ENCODE results near the gene P2RX4. TPM values are rescaled to one million over a fixed set of nuclear protein-coding genes. Genes with fewer than 3 reads are reported as not detected.

The P2RX4 gene
- total and polyA plus RNA-seq, 9 of the 15 experiments (the other 6 are each of a cell fraction or from before 2014, with no cell fraction given) = 6.6 to 21.5 (median 11.7) TPM

- no peak for TF ChIP-seq RCOR1 (IDR thresholded peaks at IDR 0.05; ENCODE audit: borderline replicate concordance in 1 of 2, low read depth in 2 of 2, low read length in 2 of 2)
Observed at GRCh38 chr12:121172145-121172544, 37.8 kb upstream of the P2RX4 start (continued).

- no peaks in the 10 kb centered on the region for H3K27me3 ChIP-seq (ENCODE audit: control insufficient read depth in 2 of 2, insufficient read depth in 2 of 2, low read length in 2 of 2)
- 51% methylated on average over 15 of the region's 16 CpGs for WGBS (ENCODE audit: insufficient coverage, low coverage, missing lambda C conversion rate)
- FAIRE-seq = peak; percentile 74
- TF ChIP-seq MLX (CRISPR knock-in tag; conservative IDR thresholded peaks at IDR 0.05) = no peak
- no peak for TF ChIP-seq EZH2 (IDR thresholded peaks at IDR 0.05; ENCODE audit: borderline replicate concordance, low read depth, low read length)
- no peak for TF ChIP-seq NFE2L1 (tag; IDR thresholded peaks at IDR 0.05; ENCODE audit: borderline replicate concordance, low read depth)
- TF ChIP-seq ZC3H8 (IDR thresholded peaks at IDR 0.05) = no peak
- TF ChIP-seq ZNF408 (CRISPR knock-in tag; IDR thresholded peaks at IDR 0.05; ENCODE audit: low read depth) = no peak
- peak; percentile 72 for TF ChIP-seq JUN (IDR thresholded peaks at IDR 0.05; ENCODE audit: borderline replicate concordance, low read depth, low read length)
- no peak for TF ChIP-seq JUN (CRISPR knock-in tag; IDR thresholded peaks at IDR 0.05; ENCODE audit: borderline replicate concordance)
- no peak for TF ChIP-seq RERE (CRISPR knock-in tag; IDR thresholded peaks at IDR 0.05; ENCODE audit: borderline replicate concordance)
- TF ChIP-seq ARID2 (IDR thresholded peaks at IDR 0.05) = no peak
- no peak for TF ChIP-seq RBM34 (IDR thresholded peaks at IDR 0.05; ENCODE audit: borderline replicate concordance, insufficient read depth, low read length)
- TF ChIP-seq L3MBTL2 (IDR thresholded peaks at IDR 0.05) = peak; percentile 55
- peak; percentile 52; the same call in 1 of the 2 replicates for TF ChIP-seq MYC (IDR thresholded peaks at IDR 0.05; ENCODE audit: low read depth, low read length)
- TF ChIP-seq MYC (CRISPR knock-in tag; IDR thresholded peaks at IDR 0.05; ENCODE audit: borderline replicate concordance, low read depth) = no peak
Observed at GRCh38 chr12:121175383-121176119, 34.4 kb upstream of the P2RX4 start.

More at GRCh38 chr12:121175383-121176119, 34.4 kb upstream of the P2RX4 start:
- H4K20me1 ChIP-seq (replicated peaks; ENCODE audit: control insufficient read depth, insufficient read depth, low read length) = no peaks in the 10 kb centered on the region
- CTCF ChIA-PET (ENCODE audit: low intra/inter-chr PET ratio) = no interaction called here
- no TSS peak for BruUV-seq (replicated peaks)
- no peak overlapping the region for H3K4me3 ChIP-seq
- no peaks in the 10 kb centered on the region for H3K79me2 ChIP-seq (ENCODE audit: control insufficient read depth, insufficient read depth, low read length)
- DNase-seq (ENCODE audit: extremely low read depth in 1 of 4, low spot score in 3 of 4) (peak in 2 of 4 experiments; percentile 38 to 48), ATAC-seq (peak; percentile 76)
- no peaks in the 10 kb centered on the region for H3K9me1 ChIP-seq (ENCODE audit: control insufficient read depth, insufficient read depth, low read length)
- POLR2A ChIA-PET = interaction anchor here (0.5 to 1.2 kb wide), 5 partner anchors 9 to 29 kb away, joined by 3 to 5 read pairs (median 3); no protein-coding TSS in a partner anchor
- intact Hi-C loops (cut with micrococcal nuclease) = no loop called here
- H2AFZ ChIP-seq (ENCODE audit: low read depth, low read length) = peak overlapping the region; percentile 66
- in situ Hi-C loops (cut with MboI) = no loop called here
- no peak overlapping the region; a peak in 1 of 4 replicates for H3K9ac ChIP-seq (ENCODE audit: insufficient read depth in 1 of 2, low read depth in 2 of 2, low read length in 2 of 2)
- peak overlapping the region; percentile 41; the same call in 1 of the 2 replicates for H3K4me2 ChIP-seq (ENCODE audit: insufficient read depth, low read length)
- no peaks in the 10 kb centered on the region for H3K9me3 ChIP-seq (replicated peaks; ENCODE audit: control insufficient read depth, insufficient read depth, low read depth, low read length)
- H3K36me3 ChIP-seq (ENCODE audit: control insufficient read depth, insufficient read depth, low read length) = no peaks in the 10 kb centered on the region
- H3K4me1 ChIP-seq (replicated peaks in 1 of 2; ENCODE audit: control insufficient read depth in 2 of 2, insufficient read depth in 2 of 2, low read length in 2 of 2) = peaks cover 10 to 16% of the 10 kb centered on the region in 2 experiments
- H3K27ac ChIP-seq (ENCODE audit: extremely low read depth, low read depth, low read length) = peak overlapping the region; percentile 23; the same call in 1 of the 3 replicates
